Body of pancreas (tissue), 4 donors: Measurements from ENCODE around the gene RHBDL1. TPM values are rescaled to one million over a fixed set of nuclear protein-coding genes. Genes with fewer than 3 reads are reported as not detected.

Experiments used
- ATAC-seq: fragments of 150-250 bp; one replicate; pipeline ENCODE4 v1.9.1; 2016
- DNase-seq, 4 donors: peaks; one replicate each; pipeline ENCODE4 v3.0.0-alpha.2; 2019
- H3K27ac ChIP-seq, 4 donors: fragments of 200-600 bp; sonication (generic); 1 replicate in 3 of 4; 2 replicates in 1 of 4; pipeline versions ENCODE4 v1.5.1 to v1.6.1; 2016 to 2019; ENCODE audit warnings: mild to moderate bottlenecking in 1 of 4, mixed read lengths in 1 of 4, moderate library complexity in 1 of 4
- H3K27me3 ChIP-seq, 2 donors: fragments of 200-600 bp; sonication (generic); one replicate each; pipeline ENCODE4 v1.6.0; 2016; ENCODE audit warnings: mild to moderate bottlenecking in 1 of 2
- H3K36me3 ChIP-seq, 2 donors: fragments of 200-600 bp; sonication (generic); replicated peaks in 1 of 2; 2 replicates each; pipeline ENCODE4 v1.5.1; 2016; ENCODE audit warnings: low read depth in 2 of 2; ENCODE audit not compliant: insufficient read depth in 1 of 2
- H3K4me1 ChIP-seq: fragments of 200-600 bp; sonication (generic); one replicate; pipeline ENCODE4 v1.6.0; 2016
- H3K4me3 ChIP-seq, 2 donors: fragments of 200-600 bp; sonication (generic); 1 replicate in 1 of 2; 2 replicates in 1 of 2; pipeline ENCODE4 v1.5.1; 2016 to 2019
- H3K9me3 ChIP-seq, 3 donors: fragments of 200-600 bp; sonication (generic); 1 replicate in 2 of 3; 2 replicates in 1 of 3; pipeline ENCODE4 v1.5.1; 2016
- CTCF ChIP-seq, 7 experiments: fragments of 450-650 bp in 4 of 7; fragments of 200-600 bp in 3 of 7; sonication (generic) in 3 of 7; IDR thresholded peaks; one replicate each; pipeline ENCODE4 v1.5.1; 2016 to 2019; ENCODE audit warnings: antibody characterized with exemption in 7 of 7
- POLR2A ChIP-seq, 3 donors: fragments of 450-650 bp; IDR thresholded peaks; one replicate each; pipeline ENCODE4 v1.6.1; 2016; ENCODE audit warnings: antibody characterized with exemption in 3 of 3, mild to moderate bottlenecking in 2 of 3
- WGBS, 2 donors: methylation state at CpG; one replicate each; pipeline ENCODE4 v1.1.5; 2017; 5-methylcytosine and 5-hydroxymethylcytosine counted together
- intact Hi-C: fragments of 100-400 bp; cut with DNase I; formaldehyde crosslinking; loops from one replicate; pipeline ENCODE4 v1.15.1; 2023
- total RNA-seq, 2 donors: library from RNA; depleted of rRNA; stranded (reverse); fragments of >200 nt; gene quantifications; one replicate each; pipeline ENCODE4 v1.1.0, GENCODE V29; 2016

RHBDL1 gene
- total RNA-seq, 2 donors from 2014 or later = 1.8 to 4.3 TPM

GRCh38 chr16:669666-670065 is 5.8 kb upstream of the RHBDL1 start:
- WGBS, 2 donors = 86 to 91% methylated on average over 5 to 13 of the region's 13 CpGs
- ATAC-seq = no peak
- intact Hi-C loops = no loop called here

DNA sequence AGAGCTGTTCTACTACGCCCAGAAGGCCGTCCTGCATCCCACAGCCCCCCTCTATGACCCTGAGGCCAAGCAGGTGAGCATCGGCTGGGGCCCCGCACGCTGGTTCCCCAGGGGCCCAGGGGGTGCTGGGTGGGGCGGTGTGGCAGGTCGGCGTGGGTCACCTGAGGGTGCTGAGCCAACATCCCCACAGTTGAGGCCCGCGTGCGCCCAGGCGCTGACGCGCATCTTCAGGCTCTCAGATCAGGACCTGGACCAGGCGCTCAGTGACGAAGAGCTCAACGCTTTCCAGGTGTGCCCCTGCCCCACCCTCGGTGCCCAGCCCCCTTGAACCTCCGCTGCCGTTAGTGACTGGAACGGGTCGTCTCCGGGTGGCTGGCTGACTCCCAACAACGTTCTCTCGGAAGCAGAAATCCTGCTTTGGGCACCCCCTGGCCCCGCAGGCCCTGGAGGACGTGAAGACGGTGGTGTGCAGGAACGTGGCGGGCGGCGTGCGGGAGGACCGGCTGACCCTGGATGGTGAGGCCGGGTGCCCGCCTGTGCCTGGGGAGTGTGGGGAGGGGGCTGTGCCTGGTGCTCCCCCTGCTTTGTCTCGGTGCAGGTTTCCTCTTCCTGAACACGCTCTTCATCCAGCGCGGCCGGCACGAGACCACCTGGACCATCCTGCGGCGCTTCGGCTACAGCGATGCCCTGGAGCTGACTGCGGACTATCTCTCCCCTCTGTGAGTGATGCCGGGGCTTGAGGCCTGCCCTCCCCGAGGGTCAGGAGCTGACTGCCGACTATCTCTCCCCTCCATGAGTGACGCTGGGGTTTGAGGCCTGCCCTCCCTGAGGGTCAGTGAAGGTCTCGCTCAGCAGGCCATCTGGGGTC is 4.8 kb upstream of the RHBDL1 start:
- WGBS, 2 donors = 94% methylated on average over 33 to 51 of the region's 52 CpGs
- ATAC-seq (no peak), DNase-seq (no peak)
- H3K36me3 ChIP-seq = peaks cover 0 to 21% of the 10 kb centered on the region in 2 donors
- intact Hi-C loops = no loop called here
- H3K27me3 ChIP-seq = no peaks in the 10 kb centered on the region
- TF ChIP-seq CTCF (IDR thresholded peaks at IDR 0.05) = no peak
- no peak for TF ChIP-seq POLR2A (IDR thresholded peaks at IDR 0.05)
- no peak overlapping the region for H3K4me3 ChIP-seq
- H3K9me3 ChIP-seq = no peaks in the 10 kb centered on the region
- peaks cover 40% of the 10 kb centered on the region for H3K4me1 ChIP-seq
- H3K27ac ChIP-seq = no peak overlapping the region

More at GRCh38 chr16:669666-670065, 5.8 kb upstream of the RHBDL1 start:
- no peak for TF ChIP-seq POLR2A (IDR thresholded peaks at IDR 0.05)
- TF ChIP-seq CTCF (IDR thresholded peaks at IDR 0.05) = no peak
- H3K27ac ChIP-seq = no peak overlapping the region
- no peak overlapping the region for H3K4me3 ChIP-seq
- H3K36me3 ChIP-seq = peaks cover 0 to 21% of the 10 kb centered on the region in 2 donors
- peaks cover 29% of the 10 kb centered on the region for H3K4me1 ChIP-seq
- no peaks in the 10 kb centered on the region for H3K27me3 ChIP-seq
- no peak for DNase-seq
- no peaks in the 10 kb centered on the region for H3K9me3 ChIP-seq

GRCh38 chr16:671353-672131 is 3.9 kb upstream of the RHBDL1 start:
- 84 to 90% methylated on average over 18 to 40 of the region's 40 CpGs for WGBS, 2 donors
- no peaks in the 10 kb centered on the region for H3K9me3 ChIP-seq

DNA sequence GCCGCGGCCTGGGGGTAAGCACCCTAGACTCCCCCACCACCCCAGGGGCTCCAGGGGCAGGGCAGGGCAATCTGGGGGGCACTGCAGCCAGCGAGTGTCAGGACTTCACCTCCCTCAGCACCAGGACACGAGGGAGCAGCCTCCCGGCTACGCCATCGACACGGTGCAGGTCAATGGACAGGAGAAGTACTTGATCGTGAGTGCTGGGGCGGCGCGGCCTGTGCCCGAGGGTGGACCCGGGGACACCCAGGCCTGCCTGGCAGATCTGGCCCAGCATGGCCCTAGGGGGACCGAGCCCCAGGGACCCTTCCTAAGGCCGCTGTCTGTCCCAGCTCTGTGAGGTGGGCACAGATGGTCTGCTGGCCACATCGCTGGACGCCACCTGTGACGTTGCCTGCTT is 3.1 kb upstream of the RHBDL1 start:
- Histone ChIP-seq H3K27me3 (no peaks in the 10 kb centered on the region), H3K4me1 (peaks cover 42% of the 10 kb centered on the region), H3K9me3 (no peaks in the 10 kb centered on the region), H3K36me3 (peaks cover 0 to 21% of the 10 kb centered on the region in 2 donors), H3K27ac (no peak overlapping the region), H3K4me3 (no peak overlapping the region)
- ATAC-seq (no peak), DNase-seq (no peak)
- intact Hi-C loops = no loop called here
- WGBS, 2 donors = 92 to 94% methylated on average over 6 to 11 of the region's 19 CpGs
- TF ChIP-seq CTCF (IDR thresholded peaks at IDR 0.05) (no peak), POLR2A (IDR thresholded peaks at IDR 0.05) (no peak)

More at GRCh38 chr16:671353-672131, 3.9 kb upstream of the RHBDL1 start:
- TF ChIP-seq POLR2A (IDR thresholded peaks at IDR 0.05) = no peak
- TF ChIP-seq CTCF (IDR thresholded peaks at IDR 0.05) = no peak
- no peak for DNase-seq
- Histone ChIP-seq H3K27ac (no peak overlapping the region), H3K4me3 (no peak overlapping the region), H3K27me3 (no peaks in the 10 kb centered on the region), H3K36me3 (peaks cover 0 to 21% of the 10 kb centered on the region in 2 donors), H3K4me1 (peaks cover 45% of the 10 kb centered on the region)
- intact Hi-C loops = no loop called here
- ATAC-seq = no peak
